Omental fat pad (tissue), 4 donors: Measurements from ENCODE around the gene RORC. TPM values are rescaled to one million over a fixed set of nuclear protein-coding genes. Genes with fewer than 3 reads are reported as not detected.
"Not testable (repeated sequence)": the region's sequence is repeated elsewhere in the genome, so short reads cannot be mapped to it uniquely, and the experiment has no call there.

Source experiments
- ATAC-seq: fragments of 150-250 bp; one replicate; pipeline ENCODE4 v1.9.1; 2016; ENCODE audit warnings: mild to moderate bottlenecking, moderate library complexity; ENCODE audit not compliant: low FRiP score
- DNase-seq: peaks from one replicate; pipeline ENCODE4 v3.0.0-alpha.2; 2019; ENCODE audit warnings: low spot score
- total RNA-seq, 4 donors: library from RNA; depleted of rRNA; stranded (reverse); fragments of >200 nt; gene quantifications; one replicate each; pipeline ENCODE4 v1.1.0, GENCODE V29; 2016
- TF ChIP-seq, protein P1 (sequence below), 3 donors: fragments of 450-650 bp; IDR thresholded peaks; one replicate each; pipeline ENCODE4 v1.5.1; 2016 to 2017; ENCODE audit warnings: antibody characterized with exemption in 3 of 3, mild to moderate bottlenecking in 3 of 3, moderate library complexity in 2 of 3

RORC gene
- total RNA-seq, 4 donors from 2014 or later, result 2.0 to 16.0 (median 5.8) TPM; not detected in 1

GRCh38 chr1:151855933-151856332 is 24.3 kb upstream of the RORC start:
- ATAC-seq, result no peak

DNA sequence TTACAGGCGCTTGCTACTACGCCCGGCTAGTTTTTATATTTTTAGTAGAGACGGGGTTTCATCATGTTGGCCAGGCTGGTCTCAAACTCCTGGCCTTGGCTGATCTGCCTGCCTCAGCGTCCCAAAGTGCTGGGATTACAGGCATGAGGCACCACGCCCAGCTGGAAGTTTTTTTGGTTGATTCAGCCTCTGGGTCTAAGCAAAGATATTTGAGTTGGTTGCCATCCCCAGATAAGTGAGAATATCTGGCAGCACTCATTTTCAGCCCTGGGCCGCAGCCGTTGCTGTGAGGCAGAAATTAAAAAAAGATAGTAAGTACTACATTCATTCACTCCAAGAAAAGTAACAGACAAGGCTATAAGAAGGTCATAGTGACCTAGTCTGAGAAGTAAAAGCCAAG is 23.9 kb upstream of the RORC start:
- DNase-seq, ATAC-seq: not testable (repeated sequence)

More at GRCh38 chr1:151855933-151856332, 24.3 kb upstream of the RORC start:
- TF ChIP-seq, protein P1, sequence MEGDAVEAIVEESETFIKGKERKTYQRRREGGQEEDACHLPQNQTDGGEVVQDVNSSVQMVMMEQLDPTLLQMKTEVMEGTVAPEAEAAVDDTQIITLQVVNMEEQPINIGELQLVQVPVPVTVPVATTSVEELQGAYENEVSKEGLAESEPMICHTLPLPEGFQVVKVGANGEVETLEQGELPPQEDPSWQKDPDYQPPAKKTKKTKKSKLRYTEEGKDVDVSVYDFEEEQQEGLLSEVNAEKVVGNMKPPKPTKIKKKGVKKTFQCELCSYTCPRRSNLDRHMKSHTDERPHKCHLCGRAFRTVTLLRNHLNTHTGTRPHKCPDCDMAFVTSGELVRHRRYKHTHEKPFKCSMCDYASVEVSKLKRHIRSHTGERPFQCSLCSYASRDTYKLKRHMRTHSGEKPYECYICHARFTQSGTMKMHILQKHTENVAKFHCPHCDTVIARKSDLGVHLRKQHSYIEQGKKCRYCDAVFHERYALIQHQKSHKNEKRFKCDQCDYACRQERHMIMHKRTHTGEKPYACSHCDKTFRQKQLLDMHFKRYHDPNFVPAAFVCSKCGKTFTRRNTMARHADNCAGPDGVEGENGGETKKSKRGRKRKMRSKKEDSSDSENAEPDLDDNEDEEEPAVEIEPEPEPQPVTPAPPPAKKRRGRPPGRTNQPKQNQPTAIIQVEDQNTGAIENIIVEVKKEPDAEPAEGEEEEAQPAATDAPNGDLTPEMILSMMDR (IDR thresholded peaks at IDR 0.05), result no peak
- no peak for DNase-seq

- ATAC-seq (no peak), DNase-seq (no peak)
- TF ChIP-seq, protein P1 (IDR thresholded peaks at IDR 0.05), result no peak
Observed at GRCh38 chr1:151854658-151855057, 23.1 kb upstream of the RORC start.

GRCh38 chr1:151853411-151853943 is 21.9 kb upstream of the RORC start, which contains the start of gene THEM5:
TSS of gene THEM5 (minus strand) at chr1:151853712. CDS start at chr1:151853565, 147 bp downstream.
- TF ChIP-seq, protein P1 (IDR thresholded peaks at IDR 0.05), result no peak
- DNase-seq, result no peak
- ATAC-seq, result no peak

GRCh38 chr1:151852733-151853132 is 21.1 kb upstream of the RORC start:
- ATAC-seq, result no peak
- no peak for DNase-seq
- TF ChIP-seq, protein P1 (IDR thresholded peaks at IDR 0.05), result no peak

DNA sequence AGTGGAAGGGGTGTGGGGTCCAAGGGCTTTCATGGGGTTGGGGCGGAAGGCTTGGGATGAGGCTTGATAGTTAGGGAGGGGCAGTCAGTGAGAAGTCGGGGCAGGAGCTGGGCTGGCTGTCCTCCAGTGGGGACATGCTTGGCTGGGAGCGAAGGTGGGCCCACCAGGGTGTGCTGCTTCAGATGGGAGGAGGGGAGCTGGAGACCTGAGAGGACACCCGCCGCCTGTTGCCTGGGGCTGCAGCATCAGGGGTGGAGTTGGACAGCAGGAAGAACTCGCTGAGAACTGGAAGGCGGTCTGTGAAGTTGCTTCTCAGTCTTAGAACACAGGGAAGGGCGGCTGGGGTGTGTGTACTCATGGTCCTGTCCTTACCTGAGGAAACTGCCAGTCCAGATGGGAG is 20.3 kb upstream of the RORC start:
- TF ChIP-seq, protein P1 (IDR thresholded peaks at IDR 0.05), result no peak
- no peak for DNase-seq
- ATAC-seq, result no peak

DNA sequence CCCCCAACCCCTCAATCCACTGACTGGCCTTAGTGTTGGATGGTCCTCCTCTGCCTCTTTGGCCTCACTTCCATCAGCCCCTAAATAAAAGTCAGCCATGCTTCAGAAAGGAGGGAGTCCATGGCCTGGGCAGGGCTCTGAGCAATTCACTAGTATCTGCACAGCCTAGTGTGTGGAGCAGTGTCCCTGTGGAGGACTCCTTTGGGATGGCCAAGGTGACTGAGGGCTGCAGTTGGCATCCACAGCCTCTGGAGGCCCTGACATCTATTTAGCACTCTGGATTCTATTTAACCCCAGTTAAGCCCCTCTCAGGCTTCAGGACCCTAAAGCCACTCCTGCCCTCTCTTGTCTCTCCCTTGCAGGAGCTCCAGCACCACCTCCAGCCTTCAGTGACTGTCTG is 18.3 kb upstream of the RORC start:
- ATAC-seq, result no peak
- TF ChIP-seq, protein P1 (IDR thresholded peaks at IDR 0.05), result no peak
- DNase-seq, result no peak
